Panc1 (cell line): Measurements from ENCODE around the gene SLC25A38. TPM values are rescaled to one million over a fixed set of nuclear protein-coding genes. Genes with fewer than 3 reads are reported as not detected.

ENCODE experiments used
- ATAC-seq: fragments of 200-7000 bp; cut with Tn5 transposase; 2 replicates; pipeline ENCODE4 v1.9.1; 2020; ENCODE audit warnings: mild to moderate bottlenecking, moderate library complexity
- BruUV-seq: library from RNA; stranded (reverse); fragments of 400-500 nt; replicated peaks from 2 replicates; lab custom pipeline; 2021; lab: Mats Ljungman, UMichigan
- CTCF ChIA-PET: fragments of 300-600 bp; sonication (Branson Sonifier 250); formaldehyde crosslinking; loops from one replicate; lab custom pipeline; 2022; ENCODE audit warnings: antibody characterized with exemption; lab: Charles Lee
- POLR2A ChIA-PET: fragments of 300-600 bp; sonication (Branson Sonifier 250); formaldehyde crosslinking; loops from one replicate; lab custom pipeline; 2022; ENCODE audit warnings: antibody characterized with exemption; lab: Charles Lee
- DNase-seq: peaks from one replicate; pipeline ENCODE4 v3.0.0-alpha.2; 2010; ENCODE audit warnings: low read depth, low spot score
- H3K27ac ChIP-seq: 2 replicates; pipeline ENCODE4 v1.5.1; 2011; ENCODE audit warnings: mild to moderate bottlenecking, low read length, inconsistent platforms
- H3K27me3 ChIP-seq: fragments of 200-500 bp; sonication (Bioruptor generic); 2 replicates; pipeline ENCODE4 v1.6.0; 2014; ENCODE audit warnings: low read length, inconsistent platforms; ENCODE audit not compliant: control insufficient read depth, insufficient read depth
- H3K36me3 ChIP-seq: fragments of 200-500 bp; sonication (Bioruptor generic); 2 replicates; pipeline ENCODE4 v1.5.1; 2014; ENCODE audit warnings: inconsistent platforms, mild to moderate bottlenecking, low read length, moderate library complexity; ENCODE audit not compliant: control insufficient read depth, insufficient read depth
- H3K4me1 ChIP-seq: 2 replicates; pipeline ENCODE4 v1.5.1; 2011; ENCODE audit warnings: inconsistent platforms, mild to moderate bottlenecking, low read length, moderate library complexity; ENCODE audit not compliant: control insufficient read depth, insufficient read depth
- H3K4me3 ChIP-seq, 2 experiments: 2 replicates each; pipeline ENCODE4 v1.5.1; 2011 to 2012; ENCODE audit warnings: low read depth in 2 of 2, low read length in 2 of 2, mild to moderate bottlenecking in 2 of 2, inconsistent platforms in 1 of 2, moderate library complexity in 1 of 2
- H3K9me3 ChIP-seq: fragments of 200-500 bp; sonication (Bioruptor generic); 2 replicates; pipeline ENCODE4 v1.5.1; 2014; ENCODE audit warnings: low read depth, mild to moderate bottlenecking, inconsistent platforms, low read length, moderate library complexity; ENCODE audit not compliant: control insufficient read depth, insufficient read depth
- CTCF ChIP-seq: fragments of 450-650 bp; IDR thresholded peaks from 2 replicates; pipeline ENCODE4 v1.5.1; 2017; ENCODE audit warnings: mild to moderate bottlenecking
- POLR2AphosphoS5 ChIP-seq: IDR thresholded peaks from 2 replicates; pipeline ENCODE4 v1.6.1; 2012; ENCODE audit warnings: mild to moderate bottlenecking, low read depth, low read length, moderate library complexity
- REST ChIP-seq, 2 experiments: IDR thresholded peaks; 2 replicates each; pipeline ENCODE4 v1.6.1; 2011 to 2012; ENCODE audit warnings: low read depth in 2 of 2, control low read depth in 1 of 2, low read length in 1 of 2, mild to moderate bottlenecking in 1 of 2, moderate library complexity in 1 of 2; ENCODE audit not compliant: insufficient read depth in 1 of 2
- SIN3A ChIP-seq: IDR thresholded peaks from 2 replicates; pipeline ENCODE4 v1.6.1; 2012; ENCODE audit warnings: low read depth, mild to moderate bottlenecking, low read length, moderate library complexity, borderline replicate concordance; ENCODE audit not compliant: insufficient read depth
- TCF7L2 ChIP-seq: IDR thresholded peaks from 2 replicates; pipeline ENCODE4 v1.6.1; 2011; ENCODE audit warnings: mild to moderate bottlenecking, low read depth, low read length, inconsistent platforms
- in situ Hi-C: cut with HindIII; loops from 2 replicates; pipeline ENCODE4 v1.10.0; 2016; ENCODE audit warnings: low sequenced_read_pairs, low pct_unique_long_range_greater_than_20kb
- intact Hi-C: fragments of 100-400 bp; cut with micrococcal nuclease; formaldehyde crosslinking; loops from one replicate; pipeline ENCODE4 v1.10.0; 2022; ENCODE audit not compliant: unreplicated experiment
- total RNA-seq: library from RNA; stranded (reverse); gene quantifications from one replicate; pipeline ENCODE4 v1.2.1, GENCODE V29; 2021; ENCODE audit not compliant: unreplicated experiment

Gene SLC25A38
- total RNA-seq, 1 experiment from 2014 or later: 21.5 TPM

- Histone ChIP-seq H3K36me3 (no peaks in the 10 kb centered on the region), H3K9me3 (no peaks in the 10 kb centered on the region), H3K27ac (no peak overlapping the region), H3K27me3 (no peaks in the 10 kb centered on the region), H3K4me3 (no peak overlapping the region), H3K4me1 (no peaks in the 10 kb centered on the region)
- DNase-seq (no peak), ATAC-seq (no peak)
- in situ Hi-C loops: no loop called here
- no TSS peak for BruUV-seq
- ChIA-PET CTCF (no interaction called here), POLR2A (no interaction called here)
- intact Hi-C loops: no loop called here
- TF ChIP-seq SIN3A: no peak
- no peak for TF ChIP-seq POLR2AphosphoS5
- no peak for TF ChIP-seq REST (IDR thresholded peaks at IDR 0.05; ENCODE audit: insufficient read depth in 1 of 2, low read depth in 2 of 2, low read length in 1 of 2)
- no peak for TF ChIP-seq TCF7L2
- TF ChIP-seq CTCF: no peak
These were observed 43.1 kb downstream of the SLC25A38 start for GRCh38 chr3:39426312-39426711.

- Histone ChIP-seq H3K27ac (no peak overlapping the region), H3K27me3 (no peaks in the 10 kb centered on the region), H3K4me1 (no peaks in the 10 kb centered on the region), H3K4me3 (no peak overlapping the region), H3K36me3 (no peaks in the 10 kb centered on the region), H3K9me3 (no peaks in the 10 kb centered on the region)
- no peak for DNase-seq
- ATAC-seq: no peak
- no TSS peak for BruUV-seq
- ChIA-PET POLR2A (no interaction called here), CTCF (no interaction called here)
- intact Hi-C loops: no loop called here
- in situ Hi-C loops: no loop called here
- TF ChIP-seq POLR2AphosphoS5 (no peak), TCF7L2 (no peak), REST (IDR thresholded peaks at IDR 0.05; ENCODE audit: insufficient read depth in 1 of 2, low read depth in 2 of 2, low read length in 1 of 2) (no peak), SIN3A (no peak), CTCF (no peak)
These were observed 44.3 kb downstream of the SLC25A38 start for GRCh38 chr3:39427506-39427905.
